ENCODE measurements around the gene EPB42.
"Not testable (repeated sequence)": the region's sequence is repeated elsewhere in the genome, so short reads cannot be mapped to it uniquely, and the experiment has no call there.

The EPB42 gene

GRCh38 chr15:43184407-43185124, 36.3 kb downstream of the EPB42 start:
- no peak for DNase-seq

DNA sequence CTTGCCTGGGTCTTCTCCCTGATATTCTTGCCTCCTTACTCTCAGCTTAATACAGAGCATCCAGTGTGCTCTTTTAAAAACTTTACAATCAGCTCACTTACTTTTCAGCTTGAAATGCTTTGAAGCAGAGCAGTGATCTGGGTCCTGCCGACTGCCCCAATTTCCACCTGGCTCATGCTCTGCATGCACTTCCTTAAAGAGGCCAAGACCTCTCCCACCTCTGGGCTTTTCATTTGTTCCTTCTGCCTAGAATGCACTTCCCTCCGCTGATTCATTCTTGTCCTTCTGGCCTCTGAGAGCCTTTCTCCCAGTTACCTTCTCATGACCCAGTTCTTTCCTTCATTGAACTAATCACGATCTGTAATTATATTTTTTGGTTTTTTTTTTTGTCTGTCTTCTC, 37.5 kb downstream of the EPB42 start:
- DNase-seq: no peak

DNA sequence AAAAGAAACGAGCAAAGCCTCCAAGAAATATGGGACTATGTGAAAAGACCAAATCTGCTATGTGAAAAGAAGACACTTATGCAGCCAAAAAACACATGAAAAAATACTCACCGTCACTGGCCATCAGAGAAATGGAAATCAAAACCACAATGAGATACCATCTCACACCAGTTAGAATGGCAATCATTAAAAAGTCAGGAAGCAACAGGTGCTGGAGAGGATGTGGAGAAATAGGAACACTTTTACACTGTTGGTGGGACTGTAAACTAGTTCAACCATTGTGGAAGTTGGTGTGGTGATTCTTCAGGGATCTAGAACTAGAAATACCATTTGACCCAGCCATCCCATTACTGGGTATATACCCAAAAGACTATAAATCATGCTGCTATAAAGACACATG, 43.7 kb downstream of the EPB42 start:
- DNase-seq: not testable (repeated sequence)

- DNase-seq: not testable (repeated sequence)
These were observed 45.0 kb downstream of the EPB42 start for GRCh38 chr15:43175656-43176309.

DNA sequence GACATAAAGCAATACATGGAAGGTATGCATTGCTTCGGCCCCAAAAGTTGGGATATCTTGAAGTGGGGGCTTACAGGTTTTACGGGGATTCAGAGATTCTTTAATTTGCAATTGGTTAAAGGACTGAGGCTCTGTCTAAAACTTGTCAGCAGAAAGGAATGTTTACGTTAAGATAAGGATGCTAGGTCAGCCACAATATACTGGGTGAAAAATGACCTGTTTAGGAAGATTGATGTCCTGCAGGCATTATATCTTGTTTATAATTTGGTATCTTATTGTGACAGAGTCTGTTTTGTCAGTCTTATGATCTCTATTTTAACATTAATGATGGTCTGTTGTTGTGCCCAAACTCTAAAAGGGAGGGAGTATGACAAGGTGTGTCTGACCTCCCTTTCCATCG, 50.9 kb downstream of the EPB42 start:
- no peak for DNase-seq

- DNase-seq: no peak
These were observed 52.4 kb downstream of the EPB42 start for GRCh38 chr15:43168192-43169107.

- DNase-seq: not testable (repeated sequence)
These were observed 53.6 kb downstream of the EPB42 start for GRCh38 chr15:43167261-43167660.

GRCh38 chr15:43165801-43166325, 55.0 kb downstream of the EPB42 start:
- DNase-seq: no peak

DNA sequence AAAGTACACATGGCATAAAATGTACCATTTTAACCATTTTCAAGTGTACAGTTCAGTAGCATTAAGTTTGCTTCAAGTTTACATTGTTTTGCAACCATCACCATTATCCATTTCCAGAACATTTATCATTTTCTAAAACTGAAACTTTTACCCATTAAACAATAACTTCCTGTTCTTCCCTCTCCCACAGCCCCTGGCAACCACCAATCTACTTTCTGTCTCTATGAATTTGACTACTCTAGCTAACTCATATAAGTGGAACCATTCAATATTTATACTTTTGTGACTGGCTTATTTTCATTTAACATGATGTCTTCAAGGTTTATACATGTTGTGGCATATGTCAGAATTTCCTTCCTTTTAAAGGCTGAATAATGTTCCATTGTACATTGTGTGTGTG, 67.5 kb downstream of the EPB42 start:
- no peak for DNase-seq

DNA sequence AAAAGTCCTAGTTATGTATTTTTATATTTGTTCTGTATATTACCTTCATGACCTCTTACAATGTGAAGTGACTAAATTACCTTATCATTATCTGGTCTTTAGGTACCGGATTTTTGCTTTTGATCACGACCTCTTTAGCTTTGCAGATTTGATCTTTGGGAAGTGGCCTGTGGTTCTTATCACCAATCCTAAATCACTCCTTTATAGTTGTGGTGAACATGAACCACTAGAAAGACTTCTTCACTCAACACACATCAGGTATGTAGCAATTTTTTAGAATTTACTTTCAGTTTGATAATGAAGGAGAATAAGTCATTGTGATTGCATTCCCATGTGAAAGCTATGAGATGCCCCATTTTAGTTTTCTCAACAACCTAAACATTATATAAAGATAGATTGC, 69.1 kb downstream of the EPB42 start:
- DNase-seq: no peak

DNA sequence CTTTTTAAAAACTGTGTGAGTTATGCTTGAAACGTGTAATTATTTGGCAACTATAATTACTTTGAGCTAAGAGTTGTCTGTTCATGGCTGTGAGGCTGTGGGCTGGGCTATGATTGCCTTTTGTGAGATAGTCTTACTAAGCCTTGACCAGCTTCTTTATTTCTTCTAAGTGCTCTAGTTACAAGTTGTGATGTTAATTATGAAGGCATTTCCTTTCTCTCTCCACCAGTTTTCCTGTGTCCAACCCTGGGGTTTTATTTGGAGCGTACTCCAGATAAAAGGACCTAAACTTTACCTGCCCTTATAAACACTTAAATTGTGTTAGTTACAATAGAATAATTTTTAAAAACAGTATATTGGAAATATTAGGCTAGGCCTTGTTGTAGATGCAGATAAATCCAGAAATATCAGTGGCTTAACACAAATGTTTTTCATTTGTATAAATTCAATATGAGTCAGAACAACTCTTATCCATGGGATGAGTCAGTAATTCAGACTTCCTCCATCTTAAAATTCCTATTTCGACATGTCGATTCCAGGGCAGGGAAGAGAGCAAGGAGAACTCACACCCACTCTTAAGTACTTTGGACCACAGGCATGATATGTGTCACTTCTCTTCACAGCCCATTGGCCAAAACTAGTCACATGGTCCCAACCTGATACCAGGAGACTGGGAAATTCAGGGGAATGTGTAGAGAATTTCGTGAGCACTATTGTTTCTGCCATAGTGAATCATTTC, 70.5 kb downstream of the EPB42 start:
- no peak for DNase-seq

Measured in NCI-H774 (cell line).